ENCODE measurements around the gene NUBP2.

The NUBP2 gene

DNA sequence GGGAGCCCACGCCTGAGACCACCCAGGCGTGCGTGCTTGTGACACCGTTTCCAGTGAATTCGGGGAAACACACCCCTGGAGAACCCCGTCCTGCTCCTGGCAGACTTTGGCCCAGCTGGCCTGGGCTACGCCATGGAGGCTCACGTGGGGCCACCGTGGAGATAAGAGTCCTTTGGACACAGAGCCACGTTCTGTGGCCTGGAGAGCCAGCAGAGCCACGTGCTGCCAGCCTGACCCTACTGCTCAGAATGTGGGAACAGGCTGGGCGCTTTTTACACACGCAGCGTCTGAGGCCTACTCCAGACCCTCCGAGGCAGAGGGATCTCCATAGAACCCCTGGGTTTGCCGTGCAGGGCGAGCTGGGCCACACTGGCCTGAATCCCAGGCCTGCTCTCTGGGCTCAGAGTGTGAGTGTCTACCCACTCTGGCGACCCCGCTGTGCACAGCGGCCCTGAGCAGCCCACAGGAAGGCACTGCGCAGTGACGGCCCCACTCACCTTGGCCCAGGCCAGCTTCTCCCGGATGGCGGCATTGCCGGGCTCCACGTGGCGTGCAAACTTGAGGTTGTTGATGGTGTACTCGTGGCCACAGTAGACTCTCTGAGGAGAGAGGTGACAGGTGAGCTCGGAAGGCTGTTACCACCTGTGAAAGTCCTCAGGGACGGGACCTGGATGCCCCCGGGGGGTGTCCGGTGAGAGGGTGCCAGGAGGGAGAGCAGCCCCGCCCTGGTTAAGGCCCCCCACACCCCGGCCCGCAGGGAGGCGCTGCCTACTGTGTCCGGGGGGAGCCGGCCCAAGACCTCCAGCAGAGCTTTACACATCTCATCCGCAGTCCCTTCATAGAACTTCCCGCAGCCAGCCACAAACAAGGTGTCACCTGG is 33.9 kb downstream of the NUBP2 start:
- TF ChIP-seq, protein P1, sequence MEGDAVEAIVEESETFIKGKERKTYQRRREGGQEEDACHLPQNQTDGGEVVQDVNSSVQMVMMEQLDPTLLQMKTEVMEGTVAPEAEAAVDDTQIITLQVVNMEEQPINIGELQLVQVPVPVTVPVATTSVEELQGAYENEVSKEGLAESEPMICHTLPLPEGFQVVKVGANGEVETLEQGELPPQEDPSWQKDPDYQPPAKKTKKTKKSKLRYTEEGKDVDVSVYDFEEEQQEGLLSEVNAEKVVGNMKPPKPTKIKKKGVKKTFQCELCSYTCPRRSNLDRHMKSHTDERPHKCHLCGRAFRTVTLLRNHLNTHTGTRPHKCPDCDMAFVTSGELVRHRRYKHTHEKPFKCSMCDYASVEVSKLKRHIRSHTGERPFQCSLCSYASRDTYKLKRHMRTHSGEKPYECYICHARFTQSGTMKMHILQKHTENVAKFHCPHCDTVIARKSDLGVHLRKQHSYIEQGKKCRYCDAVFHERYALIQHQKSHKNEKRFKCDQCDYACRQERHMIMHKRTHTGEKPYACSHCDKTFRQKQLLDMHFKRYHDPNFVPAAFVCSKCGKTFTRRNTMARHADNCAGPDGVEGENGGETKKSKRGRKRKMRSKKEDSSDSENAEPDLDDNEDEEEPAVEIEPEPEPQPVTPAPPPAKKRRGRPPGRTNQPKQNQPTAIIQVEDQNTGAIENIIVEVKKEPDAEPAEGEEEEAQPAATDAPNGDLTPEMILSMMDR (IDR thresholded peaks at IDR 0.05; ENCODE audit: extremely low read depth, missing control alignments), result no peak
- DNase-seq (ENCODE audit: low spot score), result no peak

DNA sequence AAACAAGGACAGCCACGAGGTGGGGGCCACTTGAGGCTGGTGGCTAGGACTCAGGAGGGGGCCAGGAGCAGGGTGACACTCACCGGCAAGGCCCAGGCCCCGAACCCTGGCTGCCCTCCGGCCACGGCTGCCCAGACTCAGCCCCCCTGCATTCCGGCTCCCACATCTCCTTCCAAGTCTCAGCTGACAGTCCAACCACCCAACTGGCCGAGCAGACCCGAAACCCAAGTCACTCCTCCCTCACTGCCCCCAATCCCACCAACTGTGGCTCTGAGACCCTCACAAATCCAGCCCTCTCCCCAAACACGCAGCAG is 34.5 kb downstream of the NUBP2 start:
- DNase-seq (ENCODE audit: low spot score), result no peak
- TF ChIP-seq, protein P1 (IDR thresholded peaks at IDR 0.05; ENCODE audit: extremely low read depth, missing control alignments), result no peak

DNA sequence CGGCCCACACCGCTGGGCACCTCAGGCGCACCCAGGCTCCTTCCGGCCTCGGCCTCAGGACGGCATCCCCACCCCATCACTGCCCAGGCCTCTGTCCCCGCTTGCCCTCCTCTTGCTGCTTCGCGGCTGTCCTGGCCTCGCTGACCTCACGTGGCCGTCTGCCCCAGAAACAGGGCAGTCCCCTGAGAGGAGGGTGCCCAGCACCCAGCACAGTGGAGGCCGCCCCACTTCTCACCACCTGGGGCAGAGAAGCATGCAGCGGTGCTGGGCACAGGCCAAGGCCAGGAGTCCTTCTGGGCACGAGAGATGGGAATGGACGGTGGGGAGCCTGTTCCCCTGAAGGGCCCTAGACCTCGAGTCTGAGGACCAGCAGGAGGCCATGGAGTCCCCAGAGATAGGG is 35.0 kb downstream of the NUBP2 start:
- TF ChIP-seq, protein P1 (IDR thresholded peaks at IDR 0.05; ENCODE audit: extremely low read depth, missing control alignments), result no peak
- no peak for DNase-seq (ENCODE audit: low spot score)

DNA sequence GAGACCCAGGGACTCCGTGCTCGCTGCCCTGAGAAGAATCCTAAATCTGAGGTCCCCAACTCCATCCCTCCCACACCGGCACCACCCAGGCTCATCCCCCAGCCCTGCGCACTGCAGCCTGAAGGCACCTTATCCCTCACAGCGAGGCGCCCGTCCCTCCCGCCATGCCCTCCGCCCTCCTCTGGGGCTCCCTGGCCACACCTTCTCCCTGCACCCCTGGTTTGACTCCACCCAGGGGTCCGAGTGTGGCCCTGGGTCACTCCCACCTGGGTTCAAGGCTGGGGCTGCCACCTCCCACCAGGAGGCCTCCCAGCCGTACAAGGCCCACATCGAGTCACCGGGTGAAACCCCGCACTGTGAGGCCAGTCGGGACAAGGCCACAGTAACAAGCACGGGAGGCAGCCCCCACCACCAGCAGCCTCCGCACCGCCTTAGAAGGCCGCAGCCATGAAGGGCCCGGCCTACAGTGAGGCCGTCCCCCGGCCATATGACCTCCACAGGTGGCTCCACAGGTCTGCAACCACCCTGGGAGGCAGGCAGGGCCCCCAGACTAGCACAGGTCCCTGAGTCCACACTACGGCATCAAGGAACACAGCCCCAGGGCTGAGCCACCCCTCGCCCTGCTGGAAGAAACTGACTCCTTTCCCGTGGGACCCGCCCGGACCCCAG is 35.6 kb downstream of the NUBP2 start:
- DNase-seq (ENCODE audit: low spot score), result no peak
- TF ChIP-seq, protein P1 (IDR thresholded peaks at IDR 0.05; ENCODE audit: extremely low read depth, missing control alignments), result no peak

DNA sequence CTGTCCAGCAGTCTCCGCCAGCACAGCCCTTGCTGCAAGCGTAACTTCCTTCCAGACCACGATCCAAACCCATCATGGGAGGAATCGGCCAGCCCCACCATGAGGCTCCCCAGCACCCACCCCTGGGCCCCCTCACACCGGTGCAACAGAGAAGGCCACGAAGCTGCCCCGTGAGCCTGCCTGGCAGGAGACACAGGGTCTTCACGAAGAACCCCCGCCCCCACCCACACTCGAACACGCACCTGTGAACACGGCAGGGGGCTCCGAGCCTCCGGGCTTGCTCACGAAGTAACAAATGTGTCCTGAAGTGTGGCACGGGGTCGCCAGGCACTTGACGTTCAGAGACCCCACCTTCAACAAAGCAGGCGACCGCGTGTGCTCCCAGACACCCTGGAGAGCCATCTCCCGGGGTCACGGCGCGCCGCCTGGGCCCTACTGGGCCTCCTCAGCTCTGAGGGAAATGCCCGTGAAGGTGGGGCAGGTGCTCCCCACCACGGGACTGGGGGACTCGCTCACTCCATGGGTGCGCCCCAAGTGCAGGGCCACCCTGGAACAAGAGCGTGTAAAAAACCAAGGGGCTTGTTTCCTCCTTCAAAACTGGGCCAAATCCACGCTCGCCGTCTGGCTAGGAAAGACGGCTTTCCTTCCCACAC is 36.2 kb downstream of the NUBP2 start:
- TF ChIP-seq, protein P1 (IDR thresholded peaks at IDR 0.05; ENCODE audit: extremely low read depth, missing control alignments), result no peak
- no peak for DNase-seq (ENCODE audit: low spot score)

DNA sequence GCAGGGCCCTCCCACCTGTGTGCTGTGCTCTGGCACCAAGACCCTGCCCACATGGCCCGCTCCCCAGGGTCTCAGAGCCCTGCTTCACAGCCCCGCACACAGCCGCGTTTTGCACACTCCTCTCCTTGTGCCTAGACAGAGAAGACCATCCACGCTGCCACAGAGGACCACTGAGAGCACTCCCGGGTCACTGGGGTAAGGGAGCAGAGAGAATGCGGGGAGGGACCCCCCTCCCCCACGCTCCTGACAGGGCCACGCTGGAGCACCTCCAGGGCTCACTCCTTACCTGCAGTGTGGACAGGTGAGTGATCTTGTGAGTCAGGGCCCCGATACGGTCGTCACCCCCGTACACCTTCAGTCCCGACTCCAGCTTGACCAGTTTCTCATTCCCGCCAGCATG is 36.9 kb downstream of the NUBP2 start:
- DNase-seq (ENCODE audit: low spot score), result no peak
- TF ChIP-seq, protein P1 (IDR thresholded peaks at IDR 0.05; ENCODE audit: extremely low read depth, missing control alignments), result no peak
